ENCODE data around the gene CCDC141.

The CCDC141 gene

DNA sequence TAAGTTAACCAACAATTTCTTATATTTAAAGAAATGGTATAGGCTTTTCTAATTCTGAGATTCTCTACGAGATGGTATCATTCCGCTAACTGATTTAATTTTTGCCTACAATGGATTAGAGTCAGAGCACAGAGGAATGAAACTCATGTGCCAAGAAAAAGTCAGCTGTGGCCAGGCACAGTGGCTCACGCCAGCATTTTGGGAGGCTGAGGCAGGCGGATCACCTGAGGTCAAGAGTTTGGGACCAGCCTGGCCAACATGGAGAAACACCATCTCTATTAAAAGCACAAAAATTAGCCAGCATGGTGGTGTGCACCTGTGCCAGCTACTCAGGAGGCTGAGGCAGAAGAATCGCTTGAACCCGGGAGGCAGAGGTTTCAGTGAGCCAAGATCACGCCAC lies 225.8 kb downstream of the CCDC141 start:
- peaks cover 3 to 10% (median 6%) of the 10 kb centered on the region in 4 experiments for H3K4me1 ChIP-seq (ENCODE audit: control extremely low read depth in 1 of 4, control insufficient read depth in 4 of 4, insufficient read depth in 4 of 4, low read length in 3 of 4)
- H3K4me3 ChIP-seq (ENCODE audit: control insufficient read depth in 1 of 7, extremely low read depth in 1 of 7, insufficient read depth in 4 of 7, low read depth in 2 of 7, low read length in 6 of 7) = no peak overlapping the region
- 95% methylated on average over 7 of the region's 7 CpGs for WGBS (ENCODE audit: insufficient coverage)
- no peaks in the 10 kb centered on the region for H3K27me3 ChIP-seq (replicated peaks in 2 of 5; ENCODE audit: control insufficient read depth in 4 of 5, insufficient read depth in 5 of 5, low read length in 4 of 5)
- ChIA-PET CTCF (no interaction called here), POLR2A (no interaction called here)
- H3K9me3 ChIP-seq (ENCODE audit: control extremely low read depth in 1 of 5, control insufficient read depth in 4 of 5, insufficient read depth in 2 of 5, low read depth in 1 of 5, low read length in 4 of 5) = peaks cover 0 to 2% (median 0%) of the 10 kb centered on the region in 5 experiments
- DNase-seq = no peak
- no peak overlapping the region for H3K27ac ChIP-seq (ENCODE audit: insufficient read depth in 1 of 2, low read depth in 1 of 2, low read length in 2 of 2, poor library complexity in 1 of 2, severe bottlenecking in 2 of 2)
- no peaks in the 10 kb centered on the region for H3K36me3 ChIP-seq (ENCODE audit: control insufficient read depth in 4 of 4, insufficient read depth in 4 of 4, low read length in 3 of 4)

GRCh38 chr2:178819992-178820391 lies 229.9 kb downstream of the CCDC141 start:
- POLR2A ChIA-PET = no interaction called here
- CTCF ChIA-PET = interaction anchor here (2.7 kb wide), 1 partner anchor 8 kb away, joined by 11 read pairs; no protein-coding TSS in a partner anchor
- no peaks in the 10 kb centered on the region for H3K9me3 ChIP-seq (ENCODE audit: control extremely low read depth in 1 of 5, control insufficient read depth in 4 of 5, insufficient read depth in 2 of 5, low read depth in 1 of 5, low read length in 4 of 5)
- no CpG with 5 or more reads among the region's 4 CpGs for WGBS (ENCODE audit: insufficient coverage)
- H3K27me3 ChIP-seq (replicated peaks in 2 of 5; ENCODE audit: control insufficient read depth in 4 of 5, insufficient read depth in 5 of 5, low read length in 4 of 5) = no peaks in the 10 kb centered on the region
- peak overlapping the region; percentile 25 to 46 for H3K27ac ChIP-seq (ENCODE audit: insufficient read depth in 1 of 2, low read depth in 1 of 2, low read length in 2 of 2, poor library complexity in 1 of 2, severe bottlenecking in 2 of 2)
- H3K36me3 ChIP-seq (ENCODE audit: control insufficient read depth in 4 of 4, insufficient read depth in 4 of 4, low read length in 3 of 4) = no peaks in the 10 kb centered on the region
- H3K4me1 ChIP-seq (ENCODE audit: control extremely low read depth in 1 of 4, control insufficient read depth in 4 of 4, insufficient read depth in 4 of 4, low read length in 3 of 4) = peaks cover 3 to 10% (median 6%) of the 10 kb centered on the region in 4 experiments
- H3K4me3 ChIP-seq (ENCODE audit: control insufficient read depth in 1 of 7, extremely low read depth in 1 of 7, insufficient read depth in 4 of 7, low read depth in 2 of 7, low read length in 6 of 7) = peak overlapping the region in 5 of 7 experiments; percentile 19 to 60 (median 42)
- peak in 2 of 3 donors; percentile 29 to 38 for DNase-seq

DNA sequence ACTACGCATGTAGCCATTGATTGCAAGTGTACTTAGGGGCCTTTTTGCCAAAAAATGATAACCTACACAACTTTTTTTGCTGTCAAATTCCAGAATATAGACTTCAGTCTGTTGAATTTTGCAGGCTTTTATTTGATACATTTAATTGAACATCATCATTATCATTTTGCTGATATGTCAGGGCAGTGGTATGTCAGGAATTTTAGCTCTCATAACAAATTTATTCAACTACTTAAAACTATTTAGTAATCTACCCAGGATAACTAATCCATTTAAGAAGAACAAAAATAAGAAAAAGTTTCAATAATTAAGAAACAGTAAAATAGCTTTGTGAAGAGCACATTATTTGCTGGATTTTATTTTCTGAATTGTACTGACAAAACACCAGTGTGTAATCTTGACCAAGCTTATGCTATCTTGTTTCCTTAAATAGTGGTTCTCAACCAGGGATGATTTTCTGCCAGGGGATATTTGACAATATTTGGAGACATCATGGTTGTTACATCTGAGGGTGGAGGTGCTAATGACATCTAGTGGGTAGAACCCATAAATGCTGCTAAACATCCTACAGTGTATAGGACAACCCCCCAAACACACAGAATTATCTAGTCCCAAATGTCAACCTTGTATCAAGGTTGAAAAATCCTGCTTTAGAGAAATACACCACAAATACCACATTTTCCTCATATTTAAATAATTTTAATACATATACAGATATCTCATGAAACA lies 230.6 kb downstream of the CCDC141 start:
- H3K27ac ChIP-seq (ENCODE audit: insufficient read depth in 1 of 2, low read depth in 1 of 2, low read length in 2 of 2, poor library complexity in 1 of 2, severe bottlenecking in 2 of 2) = no peak overlapping the region
- WGBS (ENCODE audit: insufficient coverage) = no CpG with 5 or more reads among the region's 1 CpG
- POLR2A ChIA-PET = no interaction called here
- no peaks in the 10 kb centered on the region for H3K36me3 ChIP-seq (ENCODE audit: control insufficient read depth in 4 of 4, insufficient read depth in 4 of 4, low read length in 3 of 4)
- peaks cover 3 to 10% (median 6%) of the 10 kb centered on the region in 4 experiments for H3K4me1 ChIP-seq (ENCODE audit: control extremely low read depth in 1 of 4, control insufficient read depth in 4 of 4, insufficient read depth in 4 of 4, low read length in 3 of 4)
- CTCF ChIA-PET = interaction anchor here (2.7 kb wide), 1 partner anchor 9 kb away, joined by 11 read pairs; no protein-coding TSS in a partner anchor
- peak in 1 of 3 donors; percentile 9 for DNase-seq
- no peaks in the 10 kb centered on the region for H3K27me3 ChIP-seq (replicated peaks in 2 of 5; ENCODE audit: control insufficient read depth in 4 of 5, insufficient read depth in 5 of 5, low read length in 4 of 5)
- no peaks in the 10 kb centered on the region for H3K9me3 ChIP-seq (ENCODE audit: control extremely low read depth in 1 of 5, control insufficient read depth in 4 of 5, insufficient read depth in 2 of 5, low read depth in 1 of 5, low read length in 4 of 5)
- peak overlapping the region in 1 of 7 experiments; percentile 45 for H3K4me3 ChIP-seq (ENCODE audit: control insufficient read depth in 1 of 7, extremely low read depth in 1 of 7, insufficient read depth in 4 of 7, low read depth in 2 of 7, low read length in 6 of 7)

DNA sequence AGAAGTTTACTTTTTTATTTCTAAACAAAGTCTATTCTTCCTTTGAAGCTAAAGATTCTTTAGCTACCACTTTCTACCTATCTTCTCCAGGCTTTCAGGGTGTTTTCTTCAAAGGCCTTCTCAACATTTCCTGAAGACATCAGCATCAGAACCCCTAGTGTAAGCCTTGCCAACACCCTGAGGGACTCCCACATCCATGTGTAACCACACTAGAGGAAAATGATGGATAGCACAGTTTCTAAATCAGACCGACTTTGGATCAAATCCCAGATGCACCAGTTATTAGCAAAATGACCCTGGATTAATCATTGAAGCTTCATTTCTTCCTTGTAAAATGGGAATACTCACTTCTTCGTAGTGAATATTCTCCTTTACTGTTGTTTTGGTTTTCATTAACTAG lies 238.0 kb downstream of the CCDC141 start:
- WGBS (ENCODE audit: insufficient coverage) = 100% methylated on average over 1 of the region's 2 CpGs
- POLR2A ChIA-PET = interaction anchor here (0.5 kb wide), 1 partner anchor 327 kb away, joined by 5 read pairs; no protein-coding TSS in a partner anchor

GRCh38 chr2:178811045-178811444 lies 238.9 kb downstream of the CCDC141 start:
- no peak for DNase-seq
- 100% methylated on average over 1 of the region's 2 CpGs for WGBS (ENCODE audit: insufficient coverage)
- H3K36me3 ChIP-seq (ENCODE audit: control insufficient read depth in 4 of 4, insufficient read depth in 4 of 4, low read length in 3 of 4) = no peaks in the 10 kb centered on the region
- CTCF ChIA-PET = interaction anchor here (0.9 kb wide), 1 partner anchor 11 kb away, joined by 3 read pairs; no protein-coding TSS in a partner anchor
- POLR2A ChIA-PET = interaction anchor here (0.5 kb wide), 1 partner anchor 328 kb away, joined by 5 read pairs; no protein-coding TSS in a partner anchor
- no peaks in the 10 kb centered on the region for H3K4me1 ChIP-seq (ENCODE audit: control extremely low read depth in 1 of 4, control insufficient read depth in 4 of 4, insufficient read depth in 4 of 4, low read length in 3 of 4)
- peaks cover 0 to 1% (median 0%) of the 10 kb centered on the region in 5 experiments for H3K9me3 ChIP-seq (ENCODE audit: control extremely low read depth in 1 of 5, control insufficient read depth in 4 of 5, insufficient read depth in 2 of 5, low read depth in 1 of 5, low read length in 4 of 5)
- no peak overlapping the region for H3K4me3 ChIP-seq (ENCODE audit: control insufficient read depth in 1 of 7, extremely low read depth in 1 of 7, insufficient read depth in 4 of 7, low read depth in 2 of 7, low read length in 6 of 7)
- H3K27me3 ChIP-seq (replicated peaks in 2 of 5; ENCODE audit: control insufficient read depth in 4 of 5, insufficient read depth in 5 of 5, low read length in 4 of 5) = no peaks in the 10 kb centered on the region
- H3K27ac ChIP-seq (ENCODE audit: insufficient read depth in 1 of 2, low read depth in 1 of 2, low read length in 2 of 2, poor library complexity in 1 of 2, severe bottlenecking in 2 of 2) = no peak overlapping the region

More for the DNA sequence above, 238.0 kb downstream of the CCDC141 start:
- Histone ChIP-seq H3K9me3 (ENCODE audit: control extremely low read depth in 1 of 5, control insufficient read depth in 4 of 5, insufficient read depth in 2 of 5, low read depth in 1 of 5, low read length in 4 of 5) (peaks cover 0 to 1% (median 0%) of the 10 kb centered on the region in 5 experiments), H3K27me3 (replicated peaks in 2 of 5; ENCODE audit: control insufficient read depth in 4 of 5, insufficient read depth in 5 of 5, low read length in 4 of 5) (no peaks in the 10 kb centered on the region), H3K36me3 (ENCODE audit: control insufficient read depth in 4 of 4, insufficient read depth in 4 of 4, low read length in 3 of 4) (no peaks in the 10 kb centered on the region), H3K27ac (ENCODE audit: insufficient read depth in 1 of 2, low read depth in 1 of 2, low read length in 2 of 2, poor library complexity in 1 of 2, severe bottlenecking in 2 of 2) (no peak overlapping the region), H3K4me1 (ENCODE audit: control extremely low read depth in 1 of 4, control insufficient read depth in 4 of 4, insufficient read depth in 4 of 4, low read length in 3 of 4) (no peaks in the 10 kb centered on the region), H3K4me3 (ENCODE audit: control insufficient read depth in 1 of 7, extremely low read depth in 1 of 7, insufficient read depth in 4 of 7, low read depth in 2 of 7, low read length in 6 of 7) (no peak overlapping the region)
- DNase-seq = no peak
- CTCF ChIA-PET = interaction anchor here (0.9 kb wide), 1 partner anchor 12 kb away, joined by 3 read pairs; no protein-coding TSS in a partner anchor

DNA sequence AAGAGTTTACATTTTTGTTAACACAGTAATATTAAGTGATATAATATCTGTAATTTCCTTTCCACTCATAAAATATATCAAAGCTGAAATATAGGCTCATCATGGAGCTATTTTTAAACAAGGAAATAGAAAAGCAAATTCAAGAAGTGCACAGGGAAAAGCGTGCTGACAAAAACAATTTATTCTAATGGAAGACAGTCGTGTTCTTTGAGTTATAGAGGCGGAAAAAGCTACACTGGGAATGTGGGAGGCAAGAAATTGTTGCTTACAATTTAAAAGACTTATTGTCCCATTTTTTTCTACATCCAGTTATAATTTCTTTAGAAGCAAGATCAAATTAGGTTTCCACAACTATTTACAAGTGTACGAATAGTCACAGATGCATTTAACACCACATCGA lies 239.5 kb downstream of the CCDC141 start:
- Histone ChIP-seq H3K27ac (ENCODE audit: insufficient read depth in 1 of 2, low read depth in 1 of 2, low read length in 2 of 2, poor library complexity in 1 of 2, severe bottlenecking in 2 of 2) (no peak overlapping the region), H3K27me3 (replicated peaks in 2 of 5; ENCODE audit: control insufficient read depth in 4 of 5, insufficient read depth in 5 of 5, low read length in 4 of 5) (no peaks in the 10 kb centered on the region), H3K4me1 (ENCODE audit: control extremely low read depth in 1 of 4, control insufficient read depth in 4 of 4, insufficient read depth in 4 of 4, low read length in 3 of 4) (no peaks in the 10 kb centered on the region), H3K4me3 (ENCODE audit: control insufficient read depth in 1 of 7, extremely low read depth in 1 of 7, insufficient read depth in 4 of 7, low read depth in 2 of 7, low read length in 6 of 7) (no peak overlapping the region), H3K9me3 (ENCODE audit: control extremely low read depth in 1 of 5, control insufficient read depth in 4 of 5, insufficient read depth in 2 of 5, low read depth in 1 of 5, low read length in 4 of 5) (peaks cover 0 to 1% (median 0%) of the 10 kb centered on the region in 5 experiments), H3K36me3 (ENCODE audit: control insufficient read depth in 4 of 4, insufficient read depth in 4 of 4, low read length in 3 of 4) (no peaks in the 10 kb centered on the region)
- ChIA-PET POLR2A (no interaction called here), CTCF (no interaction called here)
- DNase-seq = no peak
- 89% methylated on average over 3 of the region's 5 CpGs for WGBS (ENCODE audit: insufficient coverage)
